Tibial artery (tissue), 4 donors: ENCODE results near the gene DDI1.

Experiments used
- DNase-seq, 2 donors: peaks; one replicate each; pipeline ENCODE4 v3.0.0-alpha.2; 2019
- H3K27ac ChIP-seq, 2 donors: fragments of 200-600 bp; sonication (generic) in 1 of 2; 1 replicate in 1 of 2; 2 replicates in 1 of 2; pipeline ENCODE4 v1.5.1; 2018 to 2019; ENCODE audit warnings: mild to moderate bottlenecking in 1 of 2
- H3K27me3 ChIP-seq, 2 donors: fragments of 200-600 bp; sonication (generic) in 1 of 2; one replicate each; pipeline versions ENCODE4 v1.5.1 to v1.6.0; 2016 to 2019
- H3K36me3 ChIP-seq, 3 donors: fragments of 200-600 bp; sonication (generic) in 2 of 3; one replicate each; pipeline ENCODE4 v1.5.1; 2016 to 2019; ENCODE audit warnings: mild to moderate bottlenecking in 2 of 3
- H3K4me1 ChIP-seq, 4 donors: fragments of 200-600 bp; sonication (generic) in 2 of 4; 1 replicate in 3 of 4; 2 replicates in 1 of 4; pipeline ENCODE4 v1.5.1; 2016 to 2019
- H3K4me3 ChIP-seq, 2 donors: fragments of 200-600 bp; sonication (generic) in 1 of 2; 1 replicate in 1 of 2; 2 replicates in 1 of 2; pipeline ENCODE4 v1.5.1; 2018 to 2019; ENCODE audit warnings: mild to moderate bottlenecking in 2 of 2
- H3K9me3 ChIP-seq, 3 donors: fragments of 200-600 bp; sonication (generic) in 1 of 3; one replicate each; pipeline ENCODE4 v1.5.1; 2016 to 2019
- CTCF ChIP-seq, 2 experiments: fragments of 200-600 bp in 1 of 2; fragments of 450-650 bp in 1 of 2; IDR thresholded peaks; one replicate each; pipeline ENCODE4 v1.5.1; 2017 to 2019; ENCODE audit warnings: antibody characterized with exemption in 2 of 2, mild to moderate bottlenecking in 1 of 2, moderate library complexity in 1 of 2
- intact Hi-C: fragments of 100-400 bp; cut with DNase I; formaldehyde crosslinking; loops from one replicate; pipeline ENCODE4 v1.15.0; 2023; ENCODE audit warnings: low total_unique reads

DDI1 gene

GRCh38 chr11:104076455-104076854, 40.0 kb downstream of the DDI1 start:
- no peak for TF ChIP-seq CTCF (IDR thresholded peaks at IDR 0.05)
- no peaks in the 10 kb centered on the region for H3K27me3 ChIP-seq
- intact Hi-C loops: no loop called here
- no peak overlapping the region for H3K4me3 ChIP-seq
- no peaks in the 10 kb centered on the region for H3K9me3 ChIP-seq
- no peak overlapping the region for H3K27ac ChIP-seq
- no peaks in the 10 kb centered on the region for H3K4me1 ChIP-seq
- DNase-seq: no peak
- no peaks in the 10 kb centered on the region for H3K36me3 ChIP-seq

GRCh38 chr11:104078245-104078644, 41.8 kb downstream of the DDI1 start:
- H3K27me3 ChIP-seq: no peaks in the 10 kb centered on the region
- H3K27ac ChIP-seq: no peak overlapping the region
- H3K4me3 ChIP-seq: no peak overlapping the region
- DNase-seq: no peak
- H3K9me3 ChIP-seq: no peaks in the 10 kb centered on the region
- TF ChIP-seq CTCF (IDR thresholded peaks at IDR 0.05): no peak
- intact Hi-C loops: no loop called here
- H3K4me1 ChIP-seq: no peaks in the 10 kb centered on the region
- H3K36me3 ChIP-seq: no peaks in the 10 kb centered on the region

- intact Hi-C loops: no loop called here
- Histone ChIP-seq H3K36me3 (no peaks in the 10 kb centered on the region), H3K4me3 (no peak overlapping the region), H3K4me1 (no peaks in the 10 kb centered on the region), H3K27ac (no peak overlapping the region), H3K27me3 (no peaks in the 10 kb centered on the region), H3K9me3 (no peaks in the 10 kb centered on the region)
- no peak for TF ChIP-seq CTCF (IDR thresholded peaks at IDR 0.05)
- DNase-seq: no peak
Measured at GRCh38 chr11:104078995-104079394, 42.6 kb downstream of the DDI1 start.

GRCh38 chr11:104086621-104087020, 50.2 kb downstream of the DDI1 start:
- no peaks in the 10 kb centered on the region for H3K36me3 ChIP-seq
- H3K9me3 ChIP-seq: no peaks in the 10 kb centered on the region
- H3K27me3 ChIP-seq: no peaks in the 10 kb centered on the region
- intact Hi-C loops: no loop called here
- H3K4me3 ChIP-seq: no peak overlapping the region
- H3K27ac ChIP-seq: no peak overlapping the region
- H3K4me1 ChIP-seq: peaks cover 0 to 5% (median 0%) of the 10 kb centered on the region in 4 donors
- TF ChIP-seq CTCF (IDR thresholded peaks at IDR 0.05): no peak
- DNase-seq: no peak
